Activated CD4-positive, alpha-beta T cell treated with anti-CD3 and anti-CD28 coated beads, Interleukin-2, amount 50 U/mL, for 1 hour (primary cell): ENCODE measurements around the gene HYAL1.
A peak's percentile ranks its signal among the peaks of the same experiment; 100 is the strongest.

ENCODE experiments used
- DNase-seq: peaks from one replicate; pipeline ENCODE4 v3.0.0-alpha.2; 2020

HYAL1 gene

GRCh38 chr3:50334339-50335075 is 31.1 kb upstream of the HYAL1 start:
- no peak for DNase-seq

GRCh38 chr3:50333744-50334328 is 30.5 kb upstream of the HYAL1 start:
- no peak for DNase-seq

- DNase-seq = no peak
Observed at GRCh38 chr3:50331364-50331907, 28.1 kb upstream of the HYAL1 start.

GRCh38 chr3:50330330-50330729 is 27.0 kb upstream of the HYAL1 start:
- DNase-seq = no peak

GRCh38 chr3:50327943-50328691 is 24.7 kb upstream of the HYAL1 start, which contains the start of gene TUSC2:
Gene TUSC2 (minus strand): TSS chr3:50328223. CDS start chr3:50328099, 124 bp downstream.
- peak; percentile 93 for DNase-seq

- no peak for DNase-seq
Observed at GRCh38 chr3:50327129-50327528, 23.8 kb upstream of the HYAL1 start.

- DNase-seq = no peak
Observed at GRCh38 chr3:50326182-50326541, 22.8 kb upstream of the HYAL1 start.

- DNase-seq = no peak
Observed at GRCh38 chr3:50325497-50326181, 22.3 kb upstream of the HYAL1 start.

GRCh38 chr3:50325113-50325480 is 21.7 kb upstream of the HYAL1 start:
- DNase-seq = no peak

- DNase-seq = peak; percentile 65
Observed at GRCh38 chr3:50324351-50325112, 21.2 kb upstream of the HYAL1 start.

GRCh38 chr3:50323614-50324199 is 20.3 kb upstream of the HYAL1 start:
- no peak for DNase-seq

- no peak for DNase-seq
Observed at GRCh38 chr3:50323092-50323600, 19.8 kb upstream of the HYAL1 start.

GRCh38 chr3:50322386-50323091 is 19.2 kb upstream of the HYAL1 start, which contains the start of gene HYAL2:
Gene HYAL2 (minus strand): TSS chr3:50322745. CDS start chr3:50320489, 2,256 bp downstream.
- DNase-seq = no peak

GRCh38 chr3:50322115-50322385 is 18.7 kb upstream of the HYAL1 start:
- DNase-seq = no peak

GRCh38 chr3:50321336-50322114 is 18.2 kb upstream of the HYAL1 start:
- peak; percentile 78 for DNase-seq

- no peak for DNase-seq
Observed at GRCh38 chr3:50320853-50321335, 17.5 kb upstream of the HYAL1 start.

- DNase-seq = no peak
Observed at GRCh38 chr3:50319894-50320625, 16.7 kb upstream of the HYAL1 start.

GRCh38 chr3:50319181-50319893 is 16.0 kb upstream of the HYAL1 start:
- DNase-seq = no peak

GRCh38 chr3:50318615-50319014 is 15.2 kb upstream of the HYAL1 start:
- DNase-seq = no peak
